SW480 (cell line): ENCODE results near the gene PPP3R1.

ENCODE experiments used
- DNase-seq: peaks from one replicate; pipeline ENCODE4 v3.0.0-alpha.2; 2016; ENCODE audit warnings: low spot score

The PPP3R1 gene

DNA sequence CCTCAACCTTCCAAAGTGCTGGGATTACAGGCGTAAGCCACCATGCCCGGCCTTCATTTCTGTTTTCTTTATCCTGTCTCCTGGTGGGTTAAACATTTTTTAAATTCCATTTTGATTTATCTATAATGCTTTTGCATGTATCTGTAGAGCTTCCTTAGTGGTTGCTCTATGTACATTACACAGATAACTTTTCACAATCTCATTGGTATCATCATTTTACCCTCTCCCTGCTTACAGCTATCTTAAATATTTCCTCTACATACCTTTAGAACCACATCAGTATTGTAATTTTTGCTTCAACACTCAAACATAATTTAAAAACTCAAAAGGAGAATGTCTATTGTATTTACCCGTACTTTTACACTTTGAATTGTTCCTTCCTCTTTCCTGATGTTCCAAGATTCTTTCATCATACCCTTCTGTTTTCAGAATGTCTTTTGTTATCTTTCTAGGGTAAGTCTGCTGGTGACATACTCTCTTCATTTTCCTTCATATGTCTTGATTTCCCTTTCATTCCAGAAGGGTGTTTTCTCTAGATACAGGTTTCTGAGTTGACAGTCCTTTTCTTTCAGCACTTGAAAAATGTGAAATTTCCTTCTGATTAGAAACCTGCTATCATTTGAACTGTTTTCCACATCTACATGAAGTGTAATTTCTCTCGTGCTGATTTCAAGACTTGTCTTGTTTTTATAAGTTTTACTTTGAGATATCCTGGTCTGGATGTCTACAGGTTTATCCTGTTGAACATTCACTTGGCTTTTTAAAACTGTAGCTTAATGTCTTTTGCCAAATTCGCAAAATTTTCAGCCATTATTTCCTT is 21.9 kb downstream of the PPP3R1 start:
- no peak for DNase-seq

- no peak for DNase-seq
Observed at GRCh38 chr2:68226794-68227193, 25.5 kb downstream of the PPP3R1 start.

DNA sequence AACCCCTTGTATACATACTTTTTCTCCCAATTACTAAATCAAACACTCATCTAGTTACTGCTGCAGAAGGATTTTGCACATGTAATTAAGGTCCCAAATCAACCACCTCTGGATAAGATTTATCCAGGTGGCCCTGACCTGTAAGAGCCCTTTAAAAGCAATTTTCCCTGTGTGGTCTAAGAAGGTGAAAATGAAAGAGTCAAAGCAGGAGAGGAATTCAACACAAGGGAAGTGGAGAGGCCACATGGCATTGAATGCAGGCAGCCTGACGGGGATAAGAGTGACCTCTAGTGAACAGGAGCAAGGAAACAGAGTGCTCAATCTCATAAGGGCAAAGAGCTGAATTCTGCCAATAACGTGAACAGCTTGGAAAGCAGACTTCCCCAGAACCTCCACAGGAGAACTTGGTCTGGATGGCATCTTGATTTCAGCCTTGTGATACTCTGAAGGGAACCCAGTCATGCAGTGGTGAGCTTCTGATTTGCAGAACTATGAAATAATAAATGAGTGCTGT is 27.2 kb downstream of the PPP3R1 start:
- DNase-seq: peak; percentile 57

- DNase-seq: no peak
Observed at GRCh38 chr2:68223419-68223818, 28.9 kb downstream of the PPP3R1 start.

GRCh38 chr2:68222287-68222686 is 30.0 kb downstream of the PPP3R1 start:
- no peak for DNase-seq

DNA sequence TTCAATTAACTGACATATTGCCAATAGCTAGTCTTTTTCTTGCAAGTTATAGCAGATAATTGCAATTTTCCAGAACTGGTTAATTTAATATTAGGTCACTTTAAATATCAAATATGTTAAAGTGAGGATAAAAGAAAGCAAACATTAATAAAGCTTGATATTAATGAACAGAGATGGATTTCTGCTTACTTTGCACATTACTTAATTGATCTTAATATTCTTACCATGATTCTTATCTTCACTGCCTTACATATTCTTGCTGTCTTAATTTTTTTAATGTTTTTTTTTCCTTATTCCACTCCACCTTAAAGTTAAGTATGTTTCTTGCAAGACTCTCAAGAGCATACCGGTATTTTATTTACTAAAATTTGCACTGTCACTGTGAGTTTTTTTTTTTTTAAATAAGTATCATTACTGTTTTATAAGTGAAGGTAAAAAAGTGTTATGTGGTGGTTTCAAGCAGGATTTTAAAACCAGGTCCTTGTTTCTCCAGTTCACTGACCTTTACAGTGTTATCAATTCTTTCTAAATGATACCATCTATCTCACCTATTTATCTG is 33.9 kb downstream of the PPP3R1 start:
- no peak for DNase-seq

GRCh38 chr2:68217729-68218128 is 34.6 kb downstream of the PPP3R1 start:
- no peak for DNase-seq

GRCh38 chr2:68216454-68217310 is 35.6 kb downstream of the PPP3R1 start:
- DNase-seq: no peak

DNA sequence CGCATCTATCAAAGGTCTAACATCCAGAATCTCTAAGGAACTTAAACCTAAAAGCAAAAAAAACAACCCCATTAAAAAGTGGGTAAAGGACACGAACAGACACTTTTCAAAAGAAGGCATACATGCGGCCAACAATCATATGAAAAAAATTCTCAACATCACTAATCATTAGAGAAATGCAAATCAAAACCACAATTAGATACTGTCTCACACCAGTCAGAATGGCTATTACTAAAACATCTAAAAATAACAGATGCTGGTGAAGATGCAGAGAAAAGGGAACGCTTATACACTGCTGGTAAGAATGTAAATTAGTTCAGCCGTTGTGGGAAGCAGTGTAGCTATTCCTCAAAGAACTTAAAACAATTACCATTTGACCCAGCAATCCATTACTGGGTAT is 38.0 kb downstream of the PPP3R1 start:
- no peak for DNase-seq

DNA sequence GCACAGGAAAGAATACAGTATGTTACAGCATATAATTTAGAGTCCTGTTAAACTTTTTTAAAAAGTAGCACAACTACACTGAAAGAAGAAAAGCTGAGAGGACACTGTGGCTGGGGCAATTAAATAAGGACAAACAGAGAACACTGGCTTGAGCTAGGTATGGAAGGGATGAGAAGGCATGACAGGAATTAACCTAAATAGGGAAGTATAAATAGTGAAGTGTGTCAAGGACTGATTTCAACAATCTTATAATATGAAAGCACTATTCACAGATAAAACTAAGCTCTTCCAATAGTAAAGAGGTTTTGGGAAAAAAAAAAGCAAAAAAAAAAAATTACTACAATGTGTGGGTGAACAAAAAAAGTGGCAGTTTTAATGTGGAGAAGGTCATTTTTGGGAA is 45.5 kb downstream of the PPP3R1 start:
- no peak for DNase-seq

- DNase-seq: no peak
Observed at GRCh38 chr2:68203587-68203986, 48.7 kb downstream of the PPP3R1 start.

DNA sequence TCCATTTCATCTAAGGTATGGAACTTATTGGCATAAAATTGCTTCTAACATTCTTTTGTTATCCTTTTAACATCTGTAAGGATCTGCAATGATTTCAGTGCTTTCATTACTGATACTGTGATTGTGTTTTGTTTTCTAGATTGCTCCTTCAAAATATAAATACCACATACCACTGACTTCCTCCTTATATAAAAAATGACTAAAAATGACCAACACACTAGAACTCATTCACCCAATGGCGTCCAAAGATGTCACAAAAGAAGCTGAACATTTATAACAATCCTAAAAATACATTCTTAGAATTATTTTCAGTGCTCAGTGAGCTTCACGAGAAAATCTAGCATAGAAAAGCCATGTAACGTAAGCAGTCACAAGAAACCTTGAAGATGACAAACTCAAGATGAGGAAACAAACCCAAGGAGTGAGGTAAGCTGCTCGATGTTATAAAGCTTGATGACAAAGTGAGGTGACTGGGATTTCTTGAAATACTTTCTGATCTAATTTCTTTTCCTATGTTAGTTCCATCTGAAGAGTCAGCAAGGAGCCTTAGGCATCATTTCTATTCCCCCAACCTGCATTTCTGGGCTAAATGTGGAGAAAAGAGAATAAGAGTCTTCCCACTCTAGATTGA is 52.1 kb downstream of the PPP3R1 start:
- no peak for DNase-seq

GRCh38 chr2:68196120-68196716 is 56.1 kb downstream of the PPP3R1 start:
- peak; percentile 40 for DNase-seq

- no peak for DNase-seq
Observed at GRCh38 chr2:68195096-68195495, 57.2 kb downstream of the PPP3R1 start.

GRCh38 chr2:68193787-68194372 is 58.5 kb downstream of the PPP3R1 start:
- no peak for DNase-seq

DNA sequence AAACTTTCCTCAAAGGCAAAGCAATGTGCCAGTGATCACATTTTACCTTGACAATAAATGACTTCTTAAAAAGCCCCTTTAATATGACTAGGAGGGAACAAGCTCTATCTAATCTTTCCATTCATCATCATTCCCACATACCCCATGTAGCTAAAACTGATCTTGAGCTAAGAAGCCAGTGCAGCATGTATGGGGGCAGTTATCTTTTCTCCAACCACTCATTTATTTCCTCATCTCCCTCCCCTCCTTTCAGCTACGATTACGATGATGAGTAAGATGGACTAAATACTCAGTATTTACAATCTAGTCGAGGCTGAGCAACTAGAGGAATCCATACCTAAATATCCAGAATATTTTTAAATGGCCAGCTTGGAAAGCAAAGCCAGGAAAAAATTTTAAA is 59.2 kb downstream of the PPP3R1 start:
- no peak for DNase-seq

DNA sequence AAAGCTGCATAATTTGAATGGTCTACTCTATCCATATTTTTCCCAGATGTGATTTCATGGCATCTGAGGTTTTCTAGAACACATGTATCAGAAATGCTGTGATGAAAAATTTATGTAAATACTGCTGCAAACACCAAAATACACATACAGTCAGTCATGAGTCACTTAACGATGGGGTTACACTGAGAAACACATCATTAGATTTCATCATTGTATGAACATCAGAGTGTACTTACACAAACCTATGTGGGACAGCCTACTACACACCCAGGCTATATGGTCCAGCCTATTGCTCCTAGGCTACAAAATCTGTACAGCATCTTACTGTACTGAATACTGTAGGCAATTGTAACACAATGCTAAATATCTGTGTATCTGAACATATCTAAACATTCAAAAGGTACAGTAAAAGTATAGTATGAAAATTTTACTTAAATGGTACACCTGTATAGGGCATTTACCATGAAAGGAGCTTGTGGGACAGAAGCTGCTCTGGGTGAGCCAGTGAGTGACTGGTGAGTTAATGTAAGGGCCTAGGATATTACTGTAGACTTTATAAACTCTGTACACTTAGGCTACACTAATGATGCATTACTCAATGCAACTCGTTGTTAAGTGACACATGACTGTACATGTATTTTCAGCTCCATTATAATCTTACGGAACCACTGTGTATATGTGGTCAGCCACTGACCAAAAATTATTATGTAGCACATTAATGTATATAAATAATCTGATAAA is 61.2 kb downstream of the PPP3R1 start:
- DNase-seq: peak; percentile 34

GRCh38 chr2:68189991-68190784 is 62.1 kb downstream of the PPP3R1 start:
- DNase-seq: no peak

DNA sequence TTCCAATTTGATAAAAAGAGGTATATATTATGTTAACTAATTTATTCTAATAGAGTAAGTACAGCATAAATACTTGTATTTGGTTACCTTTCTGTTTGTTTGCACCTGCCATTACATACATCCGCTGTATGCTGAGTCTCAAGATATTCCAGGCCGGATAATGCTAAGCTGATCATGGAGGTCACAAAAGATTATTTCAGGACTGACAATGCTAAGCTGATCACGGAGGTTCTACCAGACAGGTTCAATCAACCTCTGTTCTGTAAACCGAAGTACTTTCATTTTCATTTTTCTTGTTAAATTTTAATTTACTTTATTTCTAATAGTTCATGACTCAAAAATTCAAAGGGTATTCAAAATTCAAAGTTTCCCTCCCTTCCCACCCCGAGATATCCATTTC is 63.5 kb downstream of the PPP3R1 start:
- no peak for DNase-seq

DNA sequence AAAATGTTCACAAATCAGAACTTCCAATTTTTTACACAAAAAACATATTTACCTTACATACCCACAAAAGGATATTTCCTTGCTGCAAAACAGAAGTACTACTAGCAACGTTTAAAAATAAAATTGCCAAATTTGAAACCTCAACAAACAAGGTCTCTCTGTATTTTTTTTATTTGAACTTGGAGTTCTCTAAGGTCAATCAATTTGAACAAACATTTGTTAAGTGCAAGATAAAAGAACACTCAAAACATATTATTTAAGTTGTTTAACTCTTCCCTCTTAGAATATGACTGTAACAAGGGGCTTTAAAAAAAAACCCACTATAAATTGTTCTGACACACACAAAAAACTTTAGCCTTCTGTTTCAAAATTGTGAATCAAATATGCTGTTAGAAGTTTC is 65.0 kb downstream of the PPP3R1 start:
- no peak for DNase-seq
